Testis (tissue), 3 donors: ENCODE measurements around the gene PTPRR. TPM values are rescaled to one million over a fixed set of nuclear protein-coding genes. Genes with fewer than 3 reads are reported as not detected.
"Not testable (repeated sequence)": the region's sequence is repeated elsewhere in the genome, so short reads cannot be mapped to it uniquely, and the experiment has no call there.

ENCODE experiments used
- DNase-seq: peaks from one replicate; pipeline ENCODE4 v3.0.0-alpha.2; 2019
- H3K27ac ChIP-seq, 2 donors: fragments of 200-600 bp; sonication (generic); one replicate each; pipeline ENCODE4 v1.5.1; 2019
- H3K27me3 ChIP-seq: fragments of 200-600 bp; sonication (generic); one replicate; pipeline ENCODE4 v1.5.1; 2019
- H3K36me3 ChIP-seq: fragments of 200-600 bp; sonication (generic); one replicate; pipeline ENCODE4 v1.5.1; 2017; ENCODE audit warnings: low read depth; ENCODE audit errors: missing control alignments
- H3K4me1 ChIP-seq: fragments of 200-600 bp; sonication (generic); one replicate; pipeline ENCODE4 v1.5.1; 2019
- H3K4me3 ChIP-seq, 2 donors: fragments of 200-600 bp; sonication (generic); one replicate each; pipeline ENCODE4 v1.5.1; 2017 to 2019
- H3K9me3 ChIP-seq: fragments of 200-600 bp; sonication (generic); one replicate; pipeline ENCODE4 v1.5.1; 2017
- POLR2A ChIP-seq: fragments of 450-650 bp; IDR thresholded peaks from one replicate; pipeline ENCODE4 v1.6.1; 2017; ENCODE audit warnings: antibody characterized with exemption, mild to moderate bottlenecking, moderate library complexity
- WGBS, 2 donors: methylation state at CpG; one replicate each; pipeline ENCODE4 v1.1.5; 2018; 5-methylcytosine and 5-hydroxymethylcytosine counted together
- intact Hi-C: fragments of 100-400 bp; cut with DNase I; formaldehyde crosslinking; loops from one replicate; pipeline ENCODE4 v1.15.1; 2023; ENCODE audit warnings: low total_unique reads
- polyA plus RNA-seq: library from polyadenylated mRNA; stranded (reverse); fragments of 350-450 nt; fragmentation: Illumina TruSeq; extraction: RNeasy Lipid Tissue Mini Kit (QIAGEN cat#74804); gene quantifications from one replicate; pipeline ENCODE4 v1.2.3, GENCODE V29; 2014; ENCODE audit warnings: low read depth, low replicate concordance; ENCODE audit not compliant: insufficient read depth
- total RNA-seq, 2 donors: library from RNA; depleted of rRNA; stranded (reverse); fragments of >200 nt; gene quantifications; one replicate each; pipeline ENCODE4 v1.2.3, GENCODE V29; 2016
- TF ChIP-seq, protein P1 (sequence below), 3 experiments: fragments of 450-650 bp in 2 of 3; fragments of 200-600 bp in 1 of 3; sonication (generic) in 1 of 3; IDR thresholded peaks; one replicate each; pipeline ENCODE4 v1.5.1; 2016 to 2019; ENCODE audit warnings: antibody characterized with exemption in 3 of 3, mild to moderate bottlenecking in 2 of 3, moderate library complexity in 1 of 3

PTPRR gene
- total and polyA plus RNA-seq, 3 donors from 2014 or later = 0.16 to 0.43 (median 0.24) TPM

- H3K4me1 ChIP-seq = no peaks in the 10 kb centered on the region
- intact Hi-C loops = no loop called here
- H3K27ac ChIP-seq = no peak overlapping the region
- H3K27me3 ChIP-seq = no peaks in the 10 kb centered on the region
- no peaks in the 10 kb centered on the region for H3K36me3 ChIP-seq
- no peak for TF ChIP-seq POLR2A
- TF ChIP-seq, protein P1, sequence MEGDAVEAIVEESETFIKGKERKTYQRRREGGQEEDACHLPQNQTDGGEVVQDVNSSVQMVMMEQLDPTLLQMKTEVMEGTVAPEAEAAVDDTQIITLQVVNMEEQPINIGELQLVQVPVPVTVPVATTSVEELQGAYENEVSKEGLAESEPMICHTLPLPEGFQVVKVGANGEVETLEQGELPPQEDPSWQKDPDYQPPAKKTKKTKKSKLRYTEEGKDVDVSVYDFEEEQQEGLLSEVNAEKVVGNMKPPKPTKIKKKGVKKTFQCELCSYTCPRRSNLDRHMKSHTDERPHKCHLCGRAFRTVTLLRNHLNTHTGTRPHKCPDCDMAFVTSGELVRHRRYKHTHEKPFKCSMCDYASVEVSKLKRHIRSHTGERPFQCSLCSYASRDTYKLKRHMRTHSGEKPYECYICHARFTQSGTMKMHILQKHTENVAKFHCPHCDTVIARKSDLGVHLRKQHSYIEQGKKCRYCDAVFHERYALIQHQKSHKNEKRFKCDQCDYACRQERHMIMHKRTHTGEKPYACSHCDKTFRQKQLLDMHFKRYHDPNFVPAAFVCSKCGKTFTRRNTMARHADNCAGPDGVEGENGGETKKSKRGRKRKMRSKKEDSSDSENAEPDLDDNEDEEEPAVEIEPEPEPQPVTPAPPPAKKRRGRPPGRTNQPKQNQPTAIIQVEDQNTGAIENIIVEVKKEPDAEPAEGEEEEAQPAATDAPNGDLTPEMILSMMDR (IDR thresholded peaks at IDR 0.05) = no peak
- WGBS, 2 donors = 80 to 86% methylated on average over 4 of the region's 4 CpGs
- H3K4me3 ChIP-seq = no peak overlapping the region
- H3K9me3 ChIP-seq = no peaks in the 10 kb centered on the region
- no peak for DNase-seq
Measured at GRCh38 chr12:70809887-70810286, 110.7 kb downstream of the PTPRR start.

DNA sequence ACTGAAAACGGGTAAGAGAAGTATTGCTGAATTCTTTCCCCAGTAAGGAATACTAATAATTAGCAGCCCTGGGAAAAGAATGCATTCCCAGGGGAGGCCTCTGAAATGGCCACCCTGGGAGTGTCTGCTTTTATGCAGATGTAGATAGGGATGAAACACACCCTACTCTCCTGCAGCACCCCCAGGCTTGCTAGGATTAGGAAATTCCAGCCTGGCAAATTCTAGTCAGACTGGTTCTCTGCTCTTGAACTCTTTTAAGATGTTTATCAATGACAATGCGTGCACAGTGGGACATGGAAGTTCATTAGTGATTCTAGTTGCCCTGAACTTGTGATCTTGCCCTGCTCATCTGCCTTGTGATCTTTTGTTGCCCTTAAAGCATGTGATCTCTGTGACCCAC is 112.5 kb downstream of the PTPRR start:
- DNase-seq, intact Hi-C loops, H3K4me1 ChIP-seq, H3K36me3 ChIP-seq, H3K27me3 ChIP-seq, H3K27ac ChIP-seq, H3K9me3 ChIP-seq, H3K4me3 ChIP-seq: not testable (repeated sequence)
- WGBS, 2 donors = 48 to 56% methylated on average over 2 of the region's 2 CpGs

GRCh38 chr12:70806827-70807226 is 113.7 kb downstream of the PTPRR start:
- intact Hi-C loops = no loop called here
- Histone ChIP-seq H3K27ac (no peak overlapping the region), H3K36me3 (no peaks in the 10 kb centered on the region), H3K4me1 (no peaks in the 10 kb centered on the region), H3K4me3 (no peak overlapping the region), H3K9me3 (no peaks in the 10 kb centered on the region), H3K27me3 (no peaks in the 10 kb centered on the region)
- TF ChIP-seq, protein P1 (IDR thresholded peaks at IDR 0.05) = no peak
- TF ChIP-seq POLR2A = no peak
- 80 to 86% methylated on average over 1 of the region's 1 CpG for WGBS, 2 donors
- no peak for DNase-seq

DNA sequence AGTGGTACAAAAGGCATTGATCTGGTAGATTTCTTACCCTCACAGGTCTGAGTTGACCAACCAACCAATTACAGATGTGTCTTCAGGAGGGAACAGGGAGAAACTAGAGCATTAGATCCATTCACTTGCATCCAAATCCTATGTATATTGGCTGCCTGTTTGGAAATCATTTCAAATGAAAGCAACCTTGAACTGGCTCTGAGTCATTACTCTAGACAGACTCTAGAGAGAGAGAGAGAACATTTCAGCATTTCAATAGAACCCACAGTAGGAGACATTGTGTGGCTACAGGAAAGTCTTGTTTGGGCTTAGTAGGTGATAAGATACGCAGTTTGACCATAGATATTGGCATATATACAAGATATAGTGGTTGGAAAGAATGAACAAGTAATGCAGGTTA is 114.5 kb downstream of the PTPRR start:
- no peak for TF ChIP-seq POLR2A
- TF ChIP-seq, protein P1 (IDR thresholded peaks at IDR 0.05) = no peak
- Histone ChIP-seq H3K36me3 (no peaks in the 10 kb centered on the region), H3K27me3 (no peaks in the 10 kb centered on the region), H3K4me1 (no peaks in the 10 kb centered on the region), H3K4me3 (no peak overlapping the region), H3K9me3 (no peaks in the 10 kb centered on the region), H3K27ac (no peak overlapping the region)
- no peak for DNase-seq
- WGBS, 2 donors = 88 to 100% methylated on average over 1 of the region's 1 CpG
- intact Hi-C loops = no loop called here

- Histone ChIP-seq H3K4me3 (no peak overlapping the region), H3K9me3 (no peaks in the 10 kb centered on the region), H3K27ac (no peak overlapping the region), H3K4me1 (no peaks in the 10 kb centered on the region), H3K36me3 (no peaks in the 10 kb centered on the region), H3K27me3 (no peaks in the 10 kb centered on the region)
- intact Hi-C loops = no loop called here
- no peak for DNase-seq
- TF ChIP-seq POLR2A = no peak
- TF ChIP-seq, protein P1 (IDR thresholded peaks at IDR 0.05) = no peak
- 81 to 84% methylated on average over 2 of the region's 2 CpGs for WGBS, 2 donors
Measured at GRCh38 chr12:70798016-70798783, 122.3 kb downstream of the PTPRR start.
